ENCODE measurements around the gene ECI1. TPM values are rescaled to one million over a fixed set of nuclear protein-coding genes. Genes with fewer than 3 reads are reported as not detected.

Gene ECI1
- total RNA-seq, 4 donors from 2014 or later: 104 to 208 (median 169) TPM

DNA sequence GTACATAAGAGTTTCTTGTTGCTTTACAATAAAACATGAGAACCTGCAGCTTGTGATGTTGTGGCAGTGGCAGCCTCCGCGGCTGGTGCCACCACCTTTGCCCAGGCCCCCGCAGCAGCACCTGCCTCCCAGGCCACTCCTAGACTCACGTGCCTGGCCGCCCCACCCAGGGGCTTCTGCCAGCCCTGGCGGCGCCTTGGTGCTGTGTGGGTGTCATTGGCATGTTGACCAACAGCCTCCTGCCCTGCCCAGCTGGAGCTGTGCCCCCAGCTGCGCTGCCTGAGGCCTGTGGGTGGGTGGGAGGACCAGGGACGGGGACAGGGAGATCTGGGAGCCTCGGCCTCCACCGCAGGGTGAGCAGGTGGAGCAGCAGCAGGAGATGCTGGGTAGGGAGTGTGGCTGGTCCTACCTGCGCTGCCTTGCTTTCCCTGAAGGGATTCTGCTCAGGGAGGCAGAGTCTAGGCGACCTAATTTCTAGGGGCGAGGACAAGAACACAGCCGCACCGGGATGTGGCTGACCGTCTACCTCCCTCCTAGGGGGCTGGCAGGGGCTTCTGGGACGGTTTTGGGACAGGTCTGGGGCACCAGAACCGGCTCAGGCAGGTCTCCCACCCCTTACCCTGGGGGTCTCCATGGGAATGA, 15.6 kb downstream of the ECI1 start:
- TF ChIP-seq POLR2A (IDR thresholded peaks at IDR 0.05): no peak
- 77 to 89% methylated on average over 11 to 14 of the region's 19 CpGs for WGBS, 2 donors
- intact Hi-C loops (cut with DNase I): no loop called here
- Histone ChIP-seq H3K27me3 (no peaks in the 10 kb centered on the region), H3K36me3 (peaks cover 35 to 37% of the 10 kb centered on the region in 2 donors), H3K4me1 (peaks cover 28 to 41% of the 10 kb centered on the region in 2 donors), H3K27ac (no peak overlapping the region), H3K9me3 (no peaks in the 10 kb centered on the region), H3K4me3 (replicated peaks in 1 of 3) (no peak overlapping the region)
- DNase-seq: no peak

DNA sequence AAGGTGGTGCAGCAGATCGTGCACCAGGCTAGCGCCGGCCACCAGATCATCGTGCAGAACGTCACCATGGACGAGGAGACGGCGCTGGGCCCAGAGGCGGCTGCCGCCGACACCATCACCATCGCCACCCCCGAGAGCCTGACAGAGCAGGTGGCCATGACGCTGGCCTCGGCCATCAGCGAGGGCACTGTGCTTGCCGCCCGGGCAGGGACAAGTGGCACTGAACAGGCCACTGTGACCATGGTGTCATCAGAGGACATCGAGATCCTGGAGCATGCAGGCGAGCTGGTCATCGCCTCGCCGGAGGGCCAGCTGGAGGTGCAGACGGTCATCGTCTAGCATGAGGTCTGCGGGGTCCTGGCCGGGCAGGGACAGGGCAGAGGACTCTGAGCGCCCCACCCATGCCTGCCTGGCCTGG, 16.1 kb downstream of the ECI1 start:
- intact Hi-C loops (cut with DNase I): no loop called here
- TF ChIP-seq, protein P1, sequence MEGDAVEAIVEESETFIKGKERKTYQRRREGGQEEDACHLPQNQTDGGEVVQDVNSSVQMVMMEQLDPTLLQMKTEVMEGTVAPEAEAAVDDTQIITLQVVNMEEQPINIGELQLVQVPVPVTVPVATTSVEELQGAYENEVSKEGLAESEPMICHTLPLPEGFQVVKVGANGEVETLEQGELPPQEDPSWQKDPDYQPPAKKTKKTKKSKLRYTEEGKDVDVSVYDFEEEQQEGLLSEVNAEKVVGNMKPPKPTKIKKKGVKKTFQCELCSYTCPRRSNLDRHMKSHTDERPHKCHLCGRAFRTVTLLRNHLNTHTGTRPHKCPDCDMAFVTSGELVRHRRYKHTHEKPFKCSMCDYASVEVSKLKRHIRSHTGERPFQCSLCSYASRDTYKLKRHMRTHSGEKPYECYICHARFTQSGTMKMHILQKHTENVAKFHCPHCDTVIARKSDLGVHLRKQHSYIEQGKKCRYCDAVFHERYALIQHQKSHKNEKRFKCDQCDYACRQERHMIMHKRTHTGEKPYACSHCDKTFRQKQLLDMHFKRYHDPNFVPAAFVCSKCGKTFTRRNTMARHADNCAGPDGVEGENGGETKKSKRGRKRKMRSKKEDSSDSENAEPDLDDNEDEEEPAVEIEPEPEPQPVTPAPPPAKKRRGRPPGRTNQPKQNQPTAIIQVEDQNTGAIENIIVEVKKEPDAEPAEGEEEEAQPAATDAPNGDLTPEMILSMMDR (IDR thresholded peaks at IDR 0.05): no peak
- no peak for TF ChIP-seq POLR2A (IDR thresholded peaks at IDR 0.05)
- Histone ChIP-seq H3K4me1 (peaks cover 33 to 47% of the 10 kb centered on the region in 2 donors), H3K9me3 (no peaks in the 10 kb centered on the region), H3K27ac (no peak overlapping the region), H3K36me3 (peaks cover 35 to 40% of the 10 kb centered on the region in 2 donors), H3K4me3 (replicated peaks in 1 of 3) (no peak overlapping the region), H3K27me3 (no peaks in the 10 kb centered on the region)
- DNase-seq: no peak
- 96 to 98% methylated on average over 11 to 17 of the region's 28 CpGs for WGBS, 2 donors

DNA sequence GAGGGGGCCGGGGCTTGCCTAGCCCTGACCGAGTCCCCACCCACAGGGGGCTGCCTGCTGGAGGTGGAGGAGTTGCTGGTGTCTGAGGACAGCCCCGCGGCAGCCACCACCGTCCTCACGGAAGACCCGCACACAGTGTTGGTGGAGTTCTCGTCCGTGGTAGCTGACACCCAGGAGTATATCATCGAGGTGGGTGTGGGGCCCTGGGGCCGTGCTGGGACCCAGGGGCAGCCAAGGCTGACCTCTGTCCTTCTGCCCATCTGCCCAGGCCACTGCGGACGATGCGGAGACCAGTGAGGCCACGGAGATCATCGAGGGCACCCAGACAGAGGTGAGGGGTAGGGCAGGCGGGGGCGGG, 16.6 kb downstream of the ECI1 start:
- intact Hi-C loops (cut with DNase I): no loop called here
- Histone ChIP-seq H3K27me3 (no peaks in the 10 kb centered on the region), H3K27ac (no peak overlapping the region), H3K4me3 (replicated peaks in 1 of 3) (no peak overlapping the region), H3K4me1 (peaks cover 38 to 52% of the 10 kb centered on the region in 2 donors), H3K36me3 (peaks cover 38 to 43% of the 10 kb centered on the region in 2 donors), H3K9me3 (no peaks in the 10 kb centered on the region)
- no peak for DNase-seq
- WGBS, 2 donors: 96 to 97% methylated on average over 5 to 10 of the region's 18 CpGs
- no peak for TF ChIP-seq POLR2A (IDR thresholded peaks at IDR 0.05)
- TF ChIP-seq, protein P1 (IDR thresholded peaks at IDR 0.05): no peak

DNA sequence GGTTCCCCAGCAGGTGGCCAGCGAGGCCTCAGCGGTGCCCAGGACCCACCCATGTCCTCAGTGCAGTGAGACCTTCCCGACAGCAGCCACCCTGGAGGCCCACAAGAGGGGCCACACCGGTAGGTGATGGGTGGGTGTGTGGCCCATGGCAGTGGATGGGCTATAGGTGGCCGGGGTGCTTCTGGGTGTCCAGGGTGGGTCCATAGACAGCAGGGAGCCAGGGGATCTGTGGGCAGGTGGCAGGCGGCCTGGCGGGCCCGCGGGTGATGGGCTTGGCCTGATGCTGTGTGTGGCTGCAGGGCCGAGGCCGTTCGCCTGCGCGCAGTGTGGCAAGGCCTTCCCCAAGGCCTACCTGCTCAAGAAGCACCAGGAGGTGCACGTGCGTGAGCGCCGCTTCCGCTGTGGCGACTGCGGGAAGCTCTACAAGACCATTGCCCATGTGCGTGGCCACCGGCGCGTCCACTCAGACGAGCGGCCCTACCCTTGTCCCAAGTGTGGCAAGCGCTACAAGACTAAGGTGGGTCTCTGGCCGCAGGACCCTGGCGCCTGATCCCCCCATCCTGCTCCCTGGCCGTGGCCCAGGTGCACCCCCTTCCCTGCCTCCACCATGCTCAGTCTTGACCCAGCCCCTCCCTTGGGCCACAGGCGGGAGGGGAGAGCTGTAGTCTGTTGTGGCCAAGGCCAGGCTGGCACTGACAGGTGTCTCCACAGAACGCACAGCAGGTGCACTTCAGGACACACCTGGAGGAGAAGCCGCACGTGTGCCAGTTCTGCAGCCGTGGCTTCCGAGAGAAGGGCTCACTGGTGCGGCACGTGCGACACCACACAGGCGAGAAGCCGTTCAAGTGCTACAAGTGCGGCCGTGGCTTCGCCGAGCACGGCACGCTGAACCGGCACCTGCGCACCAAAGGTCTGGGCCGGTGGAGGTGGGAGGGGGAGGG, 17.2 kb downstream of the ECI1 start:
- H3K27ac ChIP-seq: no peak overlapping the region
- 95% methylated on average over 13 to 24 of the region's 51 CpGs for WGBS, 2 donors
- no peak for DNase-seq
- H3K4me3 ChIP-seq (replicated peaks in 1 of 3): no peak overlapping the region
- no peaks in the 10 kb centered on the region for H3K27me3 ChIP-seq
- H3K36me3 ChIP-seq: peaks cover 44 to 50% of the 10 kb centered on the region in 2 donors
- intact Hi-C loops (cut with DNase I): no loop called here
- no peaks in the 10 kb centered on the region for H3K9me3 ChIP-seq
- peaks cover 44 to 58% of the 10 kb centered on the region in 2 donors for H3K4me1 ChIP-seq
- TF ChIP-seq, protein P1 (IDR thresholded peaks at IDR 0.05): no peak
- no peak for TF ChIP-seq POLR2A (IDR thresholded peaks at IDR 0.05)

DNA sequence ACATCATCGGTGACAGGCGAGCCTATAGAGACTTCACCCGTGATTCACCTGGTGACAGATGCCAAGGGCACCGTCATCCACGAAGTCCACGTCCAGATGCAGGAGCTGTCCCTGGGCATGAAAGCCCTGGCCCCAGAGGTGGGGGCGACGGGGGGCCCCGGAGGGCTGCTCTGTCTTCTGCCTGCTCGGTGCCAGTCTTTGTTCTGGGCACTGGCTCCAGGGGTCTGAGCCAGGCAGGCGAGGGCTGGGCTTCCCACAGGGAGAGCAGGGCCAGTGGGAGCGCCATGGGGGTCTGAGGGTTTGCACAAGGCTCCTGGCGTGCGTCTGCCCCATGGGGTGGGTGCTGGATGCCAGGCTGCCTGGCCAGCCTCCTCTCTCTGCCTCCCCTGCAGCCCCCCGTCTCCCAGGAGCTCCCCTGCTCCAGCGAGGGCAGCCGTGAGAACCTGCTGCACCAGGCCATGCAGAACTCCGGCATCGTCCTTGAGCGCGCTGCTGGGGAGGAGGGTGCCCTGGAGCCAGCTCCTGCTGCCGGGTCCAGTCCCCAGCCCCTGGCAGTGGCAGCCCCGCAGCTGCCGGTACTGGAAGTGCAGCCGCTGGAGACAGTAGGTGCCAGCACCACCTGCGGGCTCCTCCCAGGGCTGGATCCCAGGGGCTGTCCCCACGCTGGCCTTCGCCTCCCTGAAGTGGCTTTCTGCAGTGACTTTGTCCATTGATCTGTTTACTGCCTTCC, 18.2 kb downstream of the ECI1 start:
- no peaks in the 10 kb centered on the region for H3K27me3 ChIP-seq
- H3K9me3 ChIP-seq: no peaks in the 10 kb centered on the region
- 82% methylated on average over 13 of the region's 28 CpGs; no CpG with 5 or more reads in 1 of the 2 donors for WGBS, 2 donors
- peaks cover 52 to 59% of the 10 kb centered on the region in 2 donors for H3K36me3 ChIP-seq
- no peak for DNase-seq
- H3K4me3 ChIP-seq (replicated peaks in 1 of 3): no peak overlapping the region
- intact Hi-C loops (cut with DNase I): no loop called here
- H3K27ac ChIP-seq: peak overlapping the region; percentile 48 to 98 (median 57)
- TF ChIP-seq, protein P1 (IDR thresholded peaks at IDR 0.05): no peak
- TF ChIP-seq POLR2A (IDR thresholded peaks at IDR 0.05): no peak
- H3K4me1 ChIP-seq: peaks cover 44 to 60% of the 10 kb centered on the region in 2 donors
